GM19324 (cell line): Measurements from ENCODE around the gene DUSP19.
A peak's percentile ranks its signal among the peaks of the same experiment; 100 is the strongest.
"Not testable (repeated sequence)": the region's sequence is repeated elsewhere in the genome, so short reads cannot be mapped to it uniquely, and the experiment has no call there.

Source experiments
- ATAC-seq: cut with Tn5 transposase; IDR thresholded peaks from one replicate; pipeline ENCODE4 v1.9.1; 2021; ENCODE audit warnings: mild to moderate bottlenecking, moderate library complexity; ENCODE audit not compliant: unreplicated experiment, low FRiP score

The DUSP19 gene

DNA sequence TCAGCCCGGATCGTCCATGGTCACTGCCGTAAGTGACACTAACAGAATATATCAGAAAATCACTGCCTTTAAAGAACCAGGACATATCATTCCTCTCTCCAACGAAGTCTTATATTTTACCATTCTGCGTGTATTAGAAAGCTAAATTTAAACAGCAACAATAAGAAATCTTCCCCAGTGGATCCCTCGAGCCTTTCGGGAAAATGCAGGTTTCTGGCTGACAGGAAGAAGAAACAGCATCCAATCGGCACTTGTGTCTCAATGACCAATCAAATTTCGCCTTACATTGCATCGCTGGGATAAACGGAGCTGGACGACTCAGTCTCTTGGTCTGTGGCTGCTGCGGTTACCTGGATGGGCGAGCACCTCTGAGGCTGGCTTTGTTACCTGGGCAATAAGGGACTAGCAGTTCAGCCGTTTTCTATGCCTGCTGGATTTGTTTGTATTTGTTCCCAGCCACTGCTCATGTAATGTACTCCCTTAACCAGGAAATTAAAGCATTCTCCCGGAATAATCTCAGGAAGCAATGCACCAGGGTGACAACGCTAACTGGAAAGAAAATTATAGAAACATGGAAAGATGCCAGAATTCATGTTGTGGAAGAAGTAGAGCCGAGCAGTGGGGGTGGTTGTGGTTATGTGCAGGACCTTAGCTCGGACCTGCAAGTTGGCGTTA, at the start of gene DUSP19:
Gene DUSP19 (plus strand): TSS at position 284 of the 675 bp plus-strand sequence. CDS start 187 bp downstream, at position 471.
- peak; percentile 92 for ATAC-seq

DNA sequence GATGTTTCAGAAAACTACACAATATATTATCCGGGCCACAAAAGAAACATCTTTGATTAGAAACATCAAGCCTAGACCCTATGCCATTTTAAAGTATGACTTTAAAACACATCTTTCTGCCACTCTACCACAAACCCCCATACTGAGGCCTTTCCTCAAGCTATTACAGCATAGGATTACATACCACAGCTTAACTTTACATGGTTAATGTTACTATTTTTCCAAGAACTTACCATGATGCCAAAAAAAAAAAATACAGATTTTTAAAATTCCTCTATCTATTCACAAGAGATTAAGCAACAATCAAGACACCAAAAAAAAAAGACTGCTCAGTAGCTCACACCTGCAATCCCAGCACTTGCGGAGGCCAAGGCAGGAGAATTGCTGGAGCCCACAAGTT, 49.3 kb upstream of the DUSP19 start:
- no peak for ATAC-seq

- no peak for ATAC-seq
These were observed 46.4 kb upstream of the DUSP19 start for GRCh38 chr2:183031911-183032794.

DNA sequence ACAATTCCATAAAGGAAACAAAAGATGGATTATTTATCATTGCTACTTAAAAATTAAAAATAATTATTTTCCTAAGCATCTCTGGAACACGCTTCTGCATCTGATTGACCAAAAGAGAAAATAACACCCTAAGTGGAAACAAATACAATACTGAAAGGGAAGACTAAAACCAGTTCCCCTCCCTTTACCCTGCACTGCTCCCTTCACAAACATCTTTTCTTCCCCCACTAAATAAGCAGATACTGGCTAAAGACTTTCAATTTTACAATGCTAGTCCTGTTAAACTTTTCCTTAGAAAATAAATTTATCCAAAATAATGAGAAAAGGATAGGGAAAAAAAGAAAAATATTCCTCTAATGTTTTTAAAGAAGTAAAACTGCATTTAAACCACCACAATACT, 44.6 kb upstream of the DUSP19 start:
- ATAC-seq = no peak

- no peak for ATAC-seq
These were observed 43.7 kb upstream of the DUSP19 start for GRCh38 chr2:183034806-183035205.

DNA sequence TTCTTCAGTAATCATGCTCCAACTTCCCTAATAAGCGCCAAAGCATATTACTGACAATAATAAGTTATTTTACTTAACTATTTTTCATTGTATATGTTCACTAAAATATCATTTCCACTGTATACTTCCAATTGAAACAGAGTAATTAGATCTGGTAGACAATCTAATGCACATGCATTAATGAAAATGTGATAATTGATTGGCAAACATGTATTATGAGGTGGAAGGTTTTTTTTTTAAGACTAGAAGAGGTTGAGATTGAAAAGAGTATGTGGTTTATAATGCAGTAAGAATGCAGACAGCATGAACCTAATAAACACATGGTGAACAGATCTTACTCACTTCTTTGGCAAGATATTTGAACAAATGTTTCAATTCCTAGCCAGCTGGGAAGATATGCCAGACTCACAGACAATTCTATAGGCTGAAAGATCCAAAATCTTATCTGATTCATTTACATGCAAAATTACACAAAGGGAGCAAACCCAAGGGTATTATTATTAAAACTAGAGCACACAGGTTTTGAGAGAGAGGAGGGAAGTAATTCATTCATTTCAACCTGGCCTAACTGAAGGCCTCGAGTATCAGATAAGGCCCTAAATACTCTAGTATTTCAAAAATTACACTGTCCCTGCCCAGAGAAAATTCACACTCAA, 43.1 kb upstream of the DUSP19 start:
- no peak for ATAC-seq

- ATAC-seq = peak; percentile 35
These were observed 42.4 kb upstream of the DUSP19 start for GRCh38 chr2:183035954-183036669.

GRCh38 chr2:183037074-183037552, 41.4 kb upstream of the DUSP19 start:
- no peak for ATAC-seq

DNA sequence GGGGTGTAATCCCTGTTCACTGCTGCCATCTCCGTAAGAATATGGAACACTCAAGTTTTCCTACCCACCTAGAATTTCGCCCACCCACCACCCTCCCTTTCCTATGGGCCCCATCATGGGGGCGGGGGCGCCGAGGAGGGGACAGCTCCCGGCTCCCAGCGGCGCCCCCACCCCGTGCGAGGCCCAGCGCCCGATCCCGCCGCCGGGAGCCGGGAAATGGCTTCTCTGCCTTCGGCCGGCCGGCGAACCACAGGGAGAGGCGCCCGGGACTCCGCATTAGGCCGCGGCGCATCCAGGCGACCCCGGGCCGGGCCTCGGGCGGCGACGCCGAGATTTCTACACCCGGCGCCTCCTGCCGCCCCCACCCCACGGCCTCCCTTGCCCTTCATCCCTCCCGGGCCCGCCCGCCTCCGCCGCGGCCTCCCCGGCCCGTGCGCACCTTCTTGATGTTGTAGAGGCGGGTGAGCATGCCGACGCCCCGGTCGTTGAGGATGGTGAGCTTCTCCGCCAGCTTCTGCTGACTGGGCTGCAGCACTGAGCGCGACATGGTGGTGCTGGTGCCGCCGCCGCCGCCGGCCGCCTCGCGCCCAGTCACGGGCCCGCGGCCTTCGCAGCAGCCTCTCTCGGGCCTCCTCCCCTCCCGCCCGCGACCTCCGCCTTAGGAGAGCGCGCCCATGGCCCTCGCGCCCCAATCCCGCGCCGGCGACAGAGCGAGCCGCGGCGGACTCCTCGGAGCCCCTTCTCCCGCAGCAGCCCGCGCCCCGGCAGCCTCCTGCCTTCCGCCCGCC, 40.8 kb upstream of the DUSP19 start:
- ATAC-seq = peak; percentile 55

DNA sequence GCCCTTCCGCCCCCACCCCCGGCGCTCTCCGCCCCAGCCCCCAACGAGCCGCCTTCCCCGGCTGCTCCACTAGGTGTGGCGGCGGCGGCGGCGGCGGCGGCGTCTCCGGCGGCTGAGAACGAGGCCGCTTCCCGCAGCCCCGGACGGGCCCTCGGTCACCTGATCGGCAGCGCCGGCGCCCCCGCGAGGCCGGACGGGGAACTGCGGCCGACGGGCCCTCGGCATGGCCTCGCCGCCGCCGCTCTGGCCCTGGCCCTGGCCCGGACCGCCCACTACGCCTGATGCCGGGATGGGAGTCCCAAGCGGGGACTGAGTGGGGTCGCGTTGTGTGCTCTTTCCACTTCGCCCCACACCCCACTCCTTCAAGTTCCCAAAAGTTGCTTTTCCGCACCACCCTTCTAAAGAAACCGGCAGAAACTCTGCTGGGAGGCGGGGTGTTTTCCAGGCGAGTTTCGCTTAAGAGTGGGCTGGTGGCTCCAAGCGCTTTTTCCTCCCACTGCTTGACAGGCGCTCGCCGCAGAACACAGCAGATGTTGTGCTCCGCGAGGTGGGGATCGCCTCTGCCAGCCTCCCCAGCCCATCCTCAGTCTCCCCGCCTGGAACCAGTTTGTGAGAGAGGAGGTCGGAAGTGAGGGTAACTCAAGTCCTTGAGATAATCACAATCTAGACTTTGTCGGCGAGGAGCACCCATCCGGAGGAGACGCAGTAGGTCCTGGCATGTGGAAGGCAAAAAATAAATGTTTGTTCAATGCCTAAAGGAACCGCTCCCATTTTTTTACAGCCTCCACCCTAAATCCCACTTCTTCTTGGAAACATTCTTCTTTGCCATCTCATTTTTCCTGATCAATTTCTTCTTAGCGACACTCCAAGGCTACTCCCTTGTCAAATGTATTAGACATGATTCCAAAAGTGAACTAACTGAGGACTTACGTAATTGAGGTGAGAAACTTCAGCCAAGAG, 39.9 kb upstream of the DUSP19 start, which contains the start of gene NCKAP1:
Gene NCKAP1 (minus strand): TSS at position 117 of the 960 bp plus-strand sequence. CDS start 358 bp downstream, outside the sequence.
- peak; percentile 84 for ATAC-seq

DNA sequence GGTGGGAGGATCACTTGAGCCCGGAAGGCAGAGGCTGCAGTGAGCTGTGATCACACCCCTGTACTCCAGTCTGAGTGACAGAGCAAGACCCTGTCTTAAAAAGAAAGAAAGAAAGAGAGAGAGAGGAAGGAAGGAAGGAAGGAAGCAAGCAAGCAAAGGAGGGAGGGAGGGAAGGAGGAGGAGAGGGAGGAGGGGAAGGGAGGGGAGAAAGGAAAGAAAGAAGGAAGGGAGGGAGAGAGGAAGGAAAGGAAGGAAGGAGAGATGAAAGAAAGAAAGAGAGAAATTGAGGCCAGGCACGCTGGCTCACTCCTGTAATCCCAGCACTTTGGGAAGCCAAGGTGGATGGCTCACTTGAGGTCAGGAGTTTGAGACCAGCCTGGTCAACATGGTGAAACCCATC, 37.9 kb upstream of the DUSP19 start:
- ATAC-seq = no peak

DNA sequence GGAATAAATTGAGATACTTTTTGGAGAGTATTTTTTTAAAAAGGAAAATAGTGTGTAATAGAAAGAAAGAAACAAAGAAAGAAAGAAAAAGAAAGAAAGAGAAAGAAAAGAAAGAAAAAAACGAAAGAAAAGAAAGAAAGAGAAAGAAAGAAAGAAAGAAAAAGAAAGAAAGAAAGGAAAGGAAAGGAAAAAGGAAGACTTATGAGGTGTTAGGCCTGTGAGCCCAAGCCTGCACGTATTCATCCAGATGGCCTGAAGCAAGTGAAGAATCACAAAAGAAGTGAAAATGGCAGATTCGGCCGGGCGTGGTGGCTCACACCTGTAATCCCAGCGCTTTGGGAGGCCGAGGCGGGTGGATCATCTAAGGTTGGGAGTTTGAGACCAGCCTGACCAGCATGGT, 35.0 kb upstream of the DUSP19 start:
- ATAC-seq = not testable (repeated sequence)

GRCh38 chr2:183047486-183048125, 30.9 kb upstream of the DUSP19 start:
- not testable (repeated sequence) for ATAC-seq

- ATAC-seq = no peak
These were observed 29.1 kb upstream of the DUSP19 start for GRCh38 chr2:183049420-183049819.

GRCh38 chr2:183057333-183057985, 21.1 kb upstream of the DUSP19 start:
- ATAC-seq = peak; percentile 64

DNA sequence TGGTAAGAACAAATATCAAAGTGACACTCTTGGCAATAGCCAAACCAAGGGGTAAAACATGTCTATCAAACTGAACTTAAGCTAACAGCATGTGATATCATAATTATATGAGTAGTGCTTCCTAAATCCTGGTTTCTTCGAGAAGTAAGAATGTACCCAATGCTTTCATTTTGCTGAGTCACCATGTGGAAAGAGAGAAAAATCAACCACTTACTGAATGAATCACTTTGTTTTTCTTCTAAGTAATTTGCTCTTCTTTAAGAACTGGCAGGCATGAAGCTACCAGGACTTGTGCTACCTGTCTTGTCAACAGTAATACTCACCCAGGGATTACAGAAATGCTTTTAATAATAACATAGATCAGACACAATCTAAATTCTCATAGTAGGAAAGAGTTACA, 19.0 kb upstream of the DUSP19 start:
- ATAC-seq = no peak

DNA sequence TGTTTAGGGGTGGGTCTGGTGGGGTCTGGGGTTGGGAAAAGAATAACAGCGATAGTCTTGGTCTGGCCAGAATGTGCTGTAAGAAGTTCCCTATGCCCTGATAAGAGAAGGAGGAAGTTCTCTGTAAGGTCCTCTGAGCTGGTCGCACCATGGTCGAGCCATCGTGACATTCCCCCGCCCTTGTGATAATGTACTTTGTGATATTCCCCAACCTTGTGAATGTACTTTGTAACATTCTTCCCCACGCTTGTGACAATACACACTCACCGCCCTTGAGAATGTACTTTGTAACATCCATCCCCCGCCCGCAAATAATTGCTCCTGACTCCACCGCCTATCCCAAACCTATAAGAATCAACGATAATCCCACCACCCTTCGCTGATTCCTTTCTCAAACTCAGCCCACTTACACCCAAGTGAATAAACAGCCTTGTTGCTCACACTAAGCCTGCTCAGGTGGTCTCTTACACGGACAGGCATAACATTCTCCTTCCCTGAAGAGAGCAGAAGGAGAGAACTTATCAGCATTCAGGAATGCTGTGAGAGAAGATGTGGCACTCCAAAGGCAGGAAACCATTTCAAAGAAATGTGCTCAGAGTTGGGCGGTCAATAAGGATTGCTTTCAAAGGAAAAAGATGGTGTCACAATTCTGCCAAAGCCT, 17.8 kb upstream of the DUSP19 start:
- no peak for ATAC-seq
